Activated CD8-positive, alpha-beta memory T cell treated with anti-CD3 and anti-CD28 coated beads, Interleukin-2, amount 10 ng/mL, durations not matched to agents 7 days and 5 days (primary cell): ENCODE results near the gene GTF2A1L. TPM values are rescaled to one million over a fixed set of nuclear protein-coding genes. Genes with fewer than 3 reads are reported as not detected.
A peak's percentile ranks its signal among the peaks of the same experiment; 100 is the strongest.

Source experiments
- ATAC-seq: fragments of 150-1000 bp; cut with Tn5 transposase; one replicate; pipeline ENCODE4 v1.10.0; 2021; ENCODE audit warnings: moderate library complexity
- CTCF ChIA-PET: fragments of 350-600 bp; sonication (Branson Sonifier 250); formaldehyde crosslinking; loops from one replicate; lab custom pipeline; 2021; ENCODE audit warnings: antibody characterized with exemption; lab: Charles Lee
- DNase-seq: peaks from one replicate; pipeline ENCODE4 v3.0.0-alpha.2; 2020
- H3K27ac Mint-ChIP-seq: one replicate; pipeline ENCODE4 v1.8.0; 2021; ENCODE audit warnings: mild to moderate bottlenecking, mixed read lengths
- H3K27me3 Mint-ChIP-seq: one replicate; pipeline ENCODE4 v1.8.0; 2021; ENCODE audit warnings: mixed read lengths
- H3K36me3 Mint-ChIP-seq: one replicate; pipeline ENCODE4 v1.8.0; 2021; ENCODE audit warnings: mild to moderate bottlenecking, mixed read lengths
- H3K4me1 Mint-ChIP-seq: one replicate; pipeline ENCODE4 v1.8.0; 2021; ENCODE audit warnings: mixed read lengths
- H3K4me3 Mint-ChIP-seq: one replicate; pipeline ENCODE4 v1.8.0; 2021; ENCODE audit warnings: mild to moderate bottlenecking, moderate library complexity, mixed read lengths
- H3K9me3 Mint-ChIP-seq: one replicate; pipeline ENCODE4 v1.8.0; 2022; ENCODE audit warnings: low read depth, mixed read lengths
- total RNA-seq, 2 experiments: library from RNA; stranded (reverse); gene quantifications; one replicate each; pipeline ENCODE4 v1.2.3, GENCODE V29; 2021

Gene GTF2A1L, protein sequence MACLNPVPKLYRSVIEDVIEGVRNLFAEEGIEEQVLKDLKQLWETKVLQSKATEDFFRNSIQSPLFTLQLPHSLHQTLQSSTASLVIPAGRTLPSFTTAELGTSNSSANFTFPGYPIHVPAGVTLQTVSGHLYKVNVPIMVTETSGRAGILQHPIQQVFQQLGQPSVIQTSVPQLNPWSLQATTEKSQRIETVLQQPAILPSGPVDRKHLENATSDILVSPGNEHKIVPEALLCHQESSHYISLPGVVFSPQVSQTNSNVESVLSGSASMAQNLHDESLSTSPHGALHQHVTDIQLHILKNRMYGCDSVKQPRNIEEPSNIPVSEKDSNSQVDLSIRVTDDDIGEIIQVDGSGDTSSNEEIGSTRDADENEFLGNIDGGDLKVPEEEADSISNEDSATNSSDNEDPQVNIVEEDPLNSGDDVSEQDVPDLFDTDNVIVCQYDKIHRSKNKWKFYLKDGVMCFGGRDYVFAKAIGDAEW
- not detected for total RNA-seq

DNA sequence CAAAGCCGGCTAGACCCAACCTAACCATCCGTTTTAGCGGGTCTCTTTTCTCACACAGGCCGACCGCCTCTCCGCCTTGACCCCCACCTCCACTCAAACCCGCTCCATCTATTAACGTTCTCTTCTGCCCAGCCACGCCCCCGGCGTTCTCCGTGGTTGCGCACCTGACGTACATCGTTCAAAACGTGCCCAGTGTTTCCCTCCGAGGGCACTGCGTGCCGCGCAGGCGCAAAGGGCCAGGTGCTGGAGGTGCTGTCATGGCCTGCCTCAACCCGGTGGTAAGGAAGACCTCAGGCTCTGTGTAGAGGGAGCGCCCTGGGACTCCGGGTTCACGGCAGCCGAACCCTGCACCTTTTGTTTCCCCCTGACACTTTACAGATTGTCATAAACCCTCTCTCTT, at the start of gene GTF2A1L:
Gene GTF2A1L, plus strand, starts transcription at position 239 of the 400 bp plus-strand sequence. Its CDS starts 19 bp downstream, at position 258.
- CTCF ChIA-PET = no interaction called here
- H3K4me3 Mint-ChIP-seq = no peak within 1 kb of the TSS
- peaks cover 5% of the 10 kb centered on the region for H3K27me3 Mint-ChIP-seq
- no peak within 1 kb of the TSS for H3K27ac Mint-ChIP-seq
- H3K4me1 Mint-ChIP-seq = no peaks in the 10 kb centered on the region
- H3K36me3 Mint-ChIP-seq = no peaks in the 10 kb centered on the region
- ATAC-seq = no peak
- peaks cover 2% of the 10 kb centered on the region for H3K9me3 Mint-ChIP-seq
- no peak for DNase-seq

DNA sequence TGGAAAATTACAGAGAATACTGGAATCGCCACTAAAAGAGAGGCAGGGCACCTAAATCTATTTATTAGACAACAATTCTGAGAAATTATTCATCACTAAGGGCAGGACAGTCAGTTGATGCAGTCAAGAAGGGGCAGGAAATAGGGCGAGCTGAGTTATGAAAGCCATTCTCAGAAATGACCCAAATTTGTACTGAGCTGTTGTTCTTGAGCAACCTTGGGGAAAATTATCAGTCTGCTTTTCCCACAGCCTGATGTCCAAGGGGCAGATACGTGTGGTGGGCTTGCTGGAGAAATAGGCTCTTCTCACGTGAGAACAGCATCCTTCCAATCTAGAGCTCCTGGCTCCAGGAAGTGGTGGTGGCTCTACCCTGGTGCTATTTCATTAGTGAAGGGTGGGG, 49.1 kb upstream of the GTF2A1L start:
- Mint-ChIP-seq H3K4me3 (no peak overlapping the region), H3K27ac (no peak overlapping the region), H3K36me3 (peaks cover 1% of the 10 kb centered on the region), H3K27me3 (no peaks in the 10 kb centered on the region), H3K9me3 (no peaks in the 10 kb centered on the region), H3K4me1 (peaks cover 30% of the 10 kb centered on the region)
- ATAC-seq (no peak), DNase-seq (no peak)
- CTCF ChIA-PET = no interaction called here

GRCh38 chr2:48569433-48569832, 48.2 kb upstream of the GTF2A1L start:
- DNase-seq = no peak
- H3K27ac Mint-ChIP-seq = no peak overlapping the region
- no peaks in the 10 kb centered on the region for H3K27me3 Mint-ChIP-seq
- no peak for ATAC-seq
- no peaks in the 10 kb centered on the region for H3K9me3 Mint-ChIP-seq
- H3K4me3 Mint-ChIP-seq = no peak overlapping the region
- CTCF ChIA-PET = interaction anchor here (0.6 kb wide), 1 partner anchor 125 kb away, joined by 3 read pairs; no protein-coding TSS in a partner anchor
- H3K4me1 Mint-ChIP-seq = peaks cover 36% of the 10 kb centered on the region
- H3K36me3 Mint-ChIP-seq = peaks cover 1% of the 10 kb centered on the region

- CTCF ChIA-PET = no interaction called here
- ATAC-seq (no peak), DNase-seq (no peak)
- Mint-ChIP-seq H3K4me1 (peaks cover 44% of the 10 kb centered on the region), H3K36me3 (peaks cover 1% of the 10 kb centered on the region), H3K27ac (no peak overlapping the region), H3K27me3 (no peaks in the 10 kb centered on the region), H3K4me3 (no peak overlapping the region), H3K9me3 (no peaks in the 10 kb centered on the region)
These were observed 44.8 kb upstream of the GTF2A1L start for GRCh38 chr2:48572816-48573215.

DNA sequence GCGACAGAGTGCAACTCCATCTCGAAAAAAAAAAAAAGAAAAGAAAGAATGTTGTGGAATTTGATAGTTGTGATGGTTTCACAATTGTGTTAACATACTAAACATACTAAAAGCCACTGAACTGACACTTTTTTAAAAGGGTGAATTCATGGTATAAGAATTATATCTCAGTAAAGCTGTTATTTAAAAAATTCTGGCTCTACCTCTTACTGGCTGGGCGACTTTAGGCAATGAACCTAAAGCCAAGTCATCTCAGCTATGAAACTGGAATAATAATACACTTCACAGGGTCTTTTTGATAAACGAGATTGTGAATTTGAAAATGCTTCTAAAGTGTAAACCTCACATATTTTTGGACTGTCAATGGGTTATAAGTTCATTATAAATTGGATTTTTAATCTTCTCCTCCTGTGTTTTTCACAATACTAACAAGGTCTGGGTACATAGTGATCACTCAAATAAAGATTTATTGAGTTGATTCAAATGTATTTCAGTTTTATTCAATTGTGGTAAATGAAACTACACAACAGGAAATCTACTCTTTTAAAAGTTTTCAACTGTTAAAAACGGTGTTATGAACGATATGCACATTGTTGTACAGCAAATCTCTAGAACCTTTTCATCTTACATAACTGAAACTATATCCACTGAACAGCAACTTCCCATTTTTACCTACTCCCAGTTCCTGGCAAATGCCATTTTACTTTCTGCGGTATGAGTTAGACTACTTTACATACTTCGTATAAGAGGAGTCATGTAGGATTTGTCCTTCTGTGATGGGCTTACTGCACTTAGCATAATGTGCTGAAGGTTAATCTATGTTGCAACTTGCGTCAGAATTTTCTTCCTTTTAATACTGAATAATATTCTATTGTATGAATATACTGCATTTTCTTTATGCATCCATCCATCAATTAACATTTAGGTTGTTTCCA, 43.0 kb upstream of the GTF2A1L start:
- CTCF ChIA-PET = no interaction called here
- peak; percentile 45 for ATAC-seq
- H3K36me3 Mint-ChIP-seq = peaks cover 1% of the 10 kb centered on the region
- no peaks in the 10 kb centered on the region for H3K9me3 Mint-ChIP-seq
- no peak overlapping the region for H3K4me3 Mint-ChIP-seq
- no peaks in the 10 kb centered on the region for H3K27me3 Mint-ChIP-seq
- DNase-seq = no peak
- peaks cover 30% of the 10 kb centered on the region for H3K4me1 Mint-ChIP-seq
- H3K27ac Mint-ChIP-seq = peak overlapping the region; percentile 67

GRCh38 chr2:48578313-48578712, 39.3 kb upstream of the GTF2A1L start:
- no peaks in the 10 kb centered on the region for H3K36me3 Mint-ChIP-seq
- CTCF ChIA-PET = no interaction called here
- DNase-seq (no peak), ATAC-seq (no peak)
- peaks cover 4% of the 10 kb centered on the region for H3K27me3 Mint-ChIP-seq
- H3K4me3 Mint-ChIP-seq = no peak overlapping the region
- peaks cover 16% of the 10 kb centered on the region for H3K4me1 Mint-ChIP-seq
- no peaks in the 10 kb centered on the region for H3K9me3 Mint-ChIP-seq
- no peak overlapping the region for H3K27ac Mint-ChIP-seq

GRCh38 chr2:48583961-48584360, 33.7 kb upstream of the GTF2A1L start:
- H3K4me3 Mint-ChIP-seq = no peak overlapping the region
- CTCF ChIA-PET = no interaction called here
- H3K9me3 Mint-ChIP-seq = no peaks in the 10 kb centered on the region
- ATAC-seq = no peak
- H3K27ac Mint-ChIP-seq = no peak overlapping the region
- H3K36me3 Mint-ChIP-seq = no peaks in the 10 kb centered on the region
- no peak for DNase-seq
- peaks cover 3% of the 10 kb centered on the region for H3K4me1 Mint-ChIP-seq
- H3K27me3 Mint-ChIP-seq = peaks cover 4% of the 10 kb centered on the region

DNA sequence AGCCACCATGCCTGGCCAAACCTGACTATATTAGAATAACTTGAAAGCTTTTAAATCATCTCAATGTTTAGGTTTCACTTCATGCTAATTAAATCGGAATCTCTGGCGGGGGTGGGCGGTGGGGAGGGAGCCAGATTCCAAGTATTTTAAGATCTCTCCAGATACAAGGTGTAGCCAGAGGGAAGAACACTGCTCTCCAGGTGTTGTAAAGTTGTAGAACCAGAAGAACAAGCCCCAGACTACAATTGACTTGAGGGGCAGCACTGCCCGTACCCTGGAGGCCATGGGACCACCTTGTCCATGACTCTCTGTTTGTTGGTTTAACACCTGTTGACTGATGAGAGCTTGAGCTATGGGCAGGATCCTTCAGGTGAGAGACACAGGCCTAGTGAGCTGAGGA, 33.1 kb upstream of the GTF2A1L start:
- Mint-ChIP-seq H3K9me3 (no peaks in the 10 kb centered on the region), H3K4me1 (peaks cover 7% of the 10 kb centered on the region), H3K4me3 (no peak overlapping the region), H3K36me3 (no peaks in the 10 kb centered on the region), H3K27ac (no peak overlapping the region), H3K27me3 (peaks cover 4% of the 10 kb centered on the region)
- no peak for ATAC-seq
- CTCF ChIA-PET = no interaction called here
- no peak for DNase-seq

GRCh38 chr2:48586433-48586832, 31.2 kb upstream of the GTF2A1L start:
- Mint-ChIP-seq H3K9me3 (no peaks in the 10 kb centered on the region), H3K4me3 (no peak overlapping the region), H3K27me3 (no peaks in the 10 kb centered on the region), H3K4me1 (peaks cover 7% of the 10 kb centered on the region), H3K36me3 (no peaks in the 10 kb centered on the region), H3K27ac (no peak overlapping the region)
- CTCF ChIA-PET = no interaction called here
- no peak for ATAC-seq
- DNase-seq = no peak

DNA sequence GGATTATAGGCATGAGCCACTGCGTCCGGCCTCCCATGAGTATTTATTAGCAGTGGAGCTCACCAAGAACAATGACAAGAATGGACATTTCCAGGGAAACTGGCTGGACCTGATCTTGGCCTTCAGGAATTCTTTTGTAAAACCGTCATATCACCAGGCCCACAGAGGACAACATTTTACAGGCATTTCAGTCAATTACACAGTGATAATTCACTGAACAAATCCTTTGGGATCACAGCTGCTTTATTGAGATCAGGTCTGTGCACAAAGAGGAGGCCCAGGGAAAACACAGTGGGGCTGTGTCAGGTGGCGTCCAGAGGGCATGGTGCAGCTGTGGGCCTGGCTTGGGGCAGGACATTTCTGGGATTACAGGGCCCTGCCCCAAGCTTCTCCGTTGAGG, 30.1 kb upstream of the GTF2A1L start:
- ATAC-seq (no peak), DNase-seq (no peak)
- H3K4me3 Mint-ChIP-seq = no peak overlapping the region
- H3K9me3 Mint-ChIP-seq = no peaks in the 10 kb centered on the region
- peaks cover 7% of the 10 kb centered on the region for H3K4me1 Mint-ChIP-seq
- no peak overlapping the region for H3K27ac Mint-ChIP-seq
- CTCF ChIA-PET = no interaction called here
- H3K27me3 Mint-ChIP-seq = no peaks in the 10 kb centered on the region
- H3K36me3 Mint-ChIP-seq = no peaks in the 10 kb centered on the region

- CTCF ChIA-PET = interaction anchor here (0.8 kb wide), 1 partner anchor 13 kb away, joined by 3 read pairs; no protein-coding TSS in a partner anchor
- H3K36me3 Mint-ChIP-seq = no peaks in the 10 kb centered on the region
- H3K4me1 Mint-ChIP-seq = peaks cover 7% of the 10 kb centered on the region
- H3K4me3 Mint-ChIP-seq = no peak overlapping the region
- no peak overlapping the region for H3K27ac Mint-ChIP-seq
- H3K27me3 Mint-ChIP-seq = no peaks in the 10 kb centered on the region
- no peaks in the 10 kb centered on the region for H3K9me3 Mint-ChIP-seq
- DNase-seq (no peak), ATAC-seq (no peak)
These were observed 29.7 kb upstream of the GTF2A1L start for GRCh38 chr2:48587961-48588360.

GRCh38 chr2:48588745-48589144, 28.9 kb upstream of the GTF2A1L start:
- DNase-seq (no peak), ATAC-seq (peak; percentile 36)
- CTCF ChIA-PET = interaction anchor here (0.8 to 1.4 kb wide), 2 partner anchors 12 to 79 kb away, joined by 3 read pairs; no protein-coding TSS in a partner anchor
- Mint-ChIP-seq H3K36me3 (no peaks in the 10 kb centered on the region), H3K27ac (no peak overlapping the region), H3K4me3 (no peak overlapping the region), H3K4me1 (peaks cover 7% of the 10 kb centered on the region), H3K9me3 (no peaks in the 10 kb centered on the region), H3K27me3 (no peaks in the 10 kb centered on the region)

DNA sequence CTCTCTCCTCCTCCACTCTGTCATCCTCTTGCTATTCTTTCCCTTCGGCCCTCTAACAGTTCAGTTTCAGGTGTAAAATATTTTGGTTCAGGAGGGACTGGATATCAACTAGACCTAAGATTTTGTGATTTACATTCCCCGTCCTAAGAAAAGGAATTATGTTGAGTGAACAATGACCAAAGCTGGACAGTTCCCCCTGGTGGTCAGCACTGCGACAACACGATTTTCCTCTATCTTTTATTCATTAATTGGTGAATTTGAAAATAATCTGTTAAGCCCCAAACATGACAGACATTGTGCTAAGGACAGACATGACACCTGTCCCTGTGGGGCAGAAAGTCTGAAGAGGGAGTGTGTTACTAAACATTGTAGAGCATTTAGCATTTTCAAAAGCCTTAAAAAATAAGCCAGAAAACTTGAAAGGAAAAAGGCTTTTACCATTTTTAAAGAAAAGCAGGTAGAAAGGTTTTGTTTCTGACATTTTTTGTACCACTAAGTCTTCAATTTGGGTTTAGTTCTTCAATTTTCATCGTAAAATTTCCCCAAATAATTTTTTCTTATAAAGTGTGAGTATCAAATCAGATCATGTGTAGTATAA, 28.4 kb upstream of the GTF2A1L start:
- H3K27ac Mint-ChIP-seq = no peak overlapping the region
- CTCF ChIA-PET = interaction anchor here (1.4 kb wide), 1 partner anchor 80 kb away, joined by 3 read pairs; no protein-coding TSS in a partner anchor
- ATAC-seq = no peak
- H3K9me3 Mint-ChIP-seq = no peaks in the 10 kb centered on the region
- no peak overlapping the region for H3K4me3 Mint-ChIP-seq
- no peaks in the 10 kb centered on the region for H3K36me3 Mint-ChIP-seq
- H3K4me1 Mint-ChIP-seq = peaks cover 7% of the 10 kb centered on the region
- H3K27me3 Mint-ChIP-seq = no peaks in the 10 kb centered on the region
- no peak for DNase-seq
